Tracheal epithelial cell (primary cell): Measurements from ENCODE around the gene CAT. TPM values are rescaled to one million over a fixed set of nuclear protein-coding genes. Genes with fewer than 3 reads are reported as not detected.

Experiments
- total RNA-seq: library from RNA; depleted of rRNA; stranded (reverse); fragments of >200 nt; gene quantifications from 2 replicates; pipeline ENCODE4 v1.2.1, GENCODE V29; 2014

Gene CAT
- total RNA-seq = 36.6 and 38.6 TPM in 2 replicates

GRCh38 chr11:34438529-34439507, at the start of gene CAT:
Gene CAT, plus strand, starts transcription at chr11:34438934. Its CDS starts 80 bp downstream, at chr11:34439014.

DNA sequence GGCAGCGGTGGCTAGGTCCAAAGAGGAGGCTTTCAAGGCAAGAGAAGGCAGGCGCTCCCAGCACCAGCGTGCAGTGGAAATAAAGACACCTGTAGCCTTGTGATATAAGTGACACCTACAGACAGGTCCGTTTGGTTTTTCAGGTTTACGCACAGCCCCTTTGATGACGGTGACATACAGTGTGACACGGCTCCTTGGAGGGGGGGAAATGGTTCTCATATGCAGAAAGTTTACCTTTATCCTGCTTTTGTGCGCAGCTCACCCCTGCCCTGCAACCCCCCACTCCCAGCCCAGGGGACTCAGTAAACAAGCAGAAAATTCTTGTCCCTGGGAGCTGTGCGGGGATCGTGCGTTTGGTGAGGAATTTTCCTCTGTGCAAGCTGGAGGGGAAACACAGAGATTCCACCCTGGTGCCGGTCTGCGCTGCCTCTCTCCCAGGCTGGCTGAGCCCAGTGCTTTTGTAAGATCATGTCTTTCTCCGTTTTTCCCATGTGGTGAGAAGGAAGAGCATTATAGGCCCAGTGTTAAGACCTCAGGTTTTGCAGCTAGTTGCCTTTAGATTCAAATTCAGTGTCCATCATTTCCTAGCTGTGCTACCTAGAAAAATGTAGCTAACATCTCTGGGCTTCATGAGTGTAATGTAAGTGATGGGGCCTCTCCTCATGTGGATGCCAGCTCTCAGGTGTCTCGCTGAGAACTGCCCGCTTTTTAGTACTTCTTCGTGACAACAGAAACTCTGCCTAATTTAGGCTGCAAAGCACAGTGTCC, 75.1 kb downstream of the CAT start, which contains the start of gene ELF5:
ELF5 (minus strand) TSS at position 113 of the 768 bp plus-strand sequence. CDS start 8,045 bp downstream, outside the sequence.

Other genes starting within 250 kb of the CAT start
- gene ABTB2, start 80.9 kb upstream of the CAT start, total RNA-seq = 0.43 and 13.3 TPM in 2 replicates
- gene ELF5, start 74.9 kb downstream of the CAT start, total RNA-seq = 0.43 TPM in 1 of 2 replicates, not detected in the other
- gene EHF, start 182.2 kb downstream of the CAT start, total RNA-seq = 296 and 323 TPM in 2 replicates